Lower lobe of right lung (tissue), 2 donors: ENCODE results near the gene LIN9. TPM values are rescaled to one million over a fixed set of nuclear protein-coding genes. Genes with fewer than 3 reads are reported as not detected.
"Not testable (repeated sequence)": the region's sequence is repeated elsewhere in the genome, so short reads cannot be mapped to it uniquely, and the experiment has no call there.

ENCODE experiments used
- ATAC-seq, 2 donors: fragments of 200-7000 bp; cut with Tn5 transposase; one replicate each; pipeline ENCODE4 v1.9.1; 2020 to 2022; ENCODE audit warnings: mild to moderate bottlenecking in 2 of 2, moderate library complexity in 2 of 2
- DNase-seq: peaks from one replicate; pipeline ENCODE4 v3.0.0-alpha.2; 2020
- H3K27ac ChIP-seq: fragments of 200-600 bp; one replicate; pipeline ENCODE4 v1.8.0; 2022
- H3K27me3 ChIP-seq: fragments of 200-600 bp; one replicate; pipeline ENCODE4 v1.8.0; 2022; ENCODE audit warnings: low read depth
- H3K36me3 ChIP-seq: fragments of 200-600 bp; one replicate; pipeline ENCODE4 v1.8.0; 2022; ENCODE audit warnings: mild to moderate bottlenecking
- H3K4me1 ChIP-seq: fragments of 200-600 bp; one replicate; pipeline ENCODE4 v1.8.0; 2022
- H3K4me3 ChIP-seq: fragments of 200-600 bp; one replicate; pipeline ENCODE4 v1.8.0; 2022; ENCODE audit warnings: mild to moderate bottlenecking
- H3K9me3 ChIP-seq: fragments of 200-600 bp; one replicate; pipeline ENCODE4 v1.8.0; 2022
- CTCF ChIP-seq: fragments of 200-600 bp; IDR thresholded peaks from one replicate; pipeline ENCODE4 v1.8.0; 2022; ENCODE audit warnings: antibody characterized with exemption, mild to moderate bottlenecking
- intact Hi-C: fragments of 100-400 bp; cut with DNase I; formaldehyde crosslinking; loops from one replicate; pipeline ENCODE4 v1.11.0; 2022
- total RNA-seq: library from RNA; stranded (reverse); fragmentation: NEBNext Ultra II Directional; extraction: Animal tissue kit (Norgen Biotek cat#: 25700); gene quantifications from one replicate; pipeline ENCODE4 v1.2.1, GENCODE V29; 2021
- donor health status: DM: no; HTN: yes; CAD: no; lungs with severe emphysema.

LIN9 gene
- total RNA-seq, 1 donor from 2014 or later, result 3.5 TPM

- H3K36me3 ChIP-seq, result no peaks in the 10 kb centered on the region
- no peak for TF ChIP-seq CTCF
- intact Hi-C loops, result no loop called here
- no peaks in the 10 kb centered on the region for H3K27me3 ChIP-seq
- H3K9me3 ChIP-seq, result no peaks in the 10 kb centered on the region
- DNase-seq (no peak), ATAC-seq (no peak)
- H3K4me1 ChIP-seq, result no peaks in the 10 kb centered on the region
- no peak overlapping the region for H3K4me3 ChIP-seq
- H3K27ac ChIP-seq, result no peak overlapping the region
Observed at GRCh38 chr1:226342656-226343055, 33.7 kb upstream of the LIN9 start.

GRCh38 chr1:226340111-226340510 lies 31.1 kb upstream of the LIN9 start:
- ATAC-seq, DNase-seq, H3K9me3 ChIP-seq, intact Hi-C loops, H3K36me3 ChIP-seq, H3K4me3 ChIP-seq, H3K27ac ChIP-seq, H3K4me1 ChIP-seq, H3K27me3 ChIP-seq: not testable (repeated sequence)

GRCh38 chr1:226337276-226337875 lies 28.4 kb upstream of the LIN9 start:
- Histone ChIP-seq H3K27ac (no peak overlapping the region), H3K4me1 (peaks cover 8% of the 10 kb centered on the region), H3K36me3 (no peaks in the 10 kb centered on the region), H3K27me3 (no peaks in the 10 kb centered on the region), H3K9me3 (no peaks in the 10 kb centered on the region), H3K4me3 (no peak overlapping the region)
- intact Hi-C loops, result no loop called here
- no peak for TF ChIP-seq CTCF
- ATAC-seq, result no peak
- DNase-seq, result no peak

GRCh38 chr1:226335661-226336060 lies 26.7 kb upstream of the LIN9 start:
- ATAC-seq (no peak), DNase-seq (no peak)
- no peaks in the 10 kb centered on the region for H3K9me3 ChIP-seq
- H3K4me1 ChIP-seq, result peaks cover 8% of the 10 kb centered on the region
- H3K4me3 ChIP-seq, result no peak overlapping the region
- no peak for TF ChIP-seq CTCF
- H3K27ac ChIP-seq, result no peak overlapping the region
- no peaks in the 10 kb centered on the region for H3K27me3 ChIP-seq
- no peaks in the 10 kb centered on the region for H3K36me3 ChIP-seq
- intact Hi-C loops, result no loop called here

GRCh38 chr1:226332947-226333346 lies 24.0 kb upstream of the LIN9 start:
- intact Hi-C loops, result no loop called here
- no peak for ATAC-seq

GRCh38 chr1:226329237-226329636 lies 20.3 kb upstream of the LIN9 start:
- Histone ChIP-seq H3K9me3 (no peaks in the 10 kb centered on the region), H3K27ac (no peak overlapping the region), H3K36me3 (no peaks in the 10 kb centered on the region), H3K4me3 (no peak overlapping the region), H3K27me3 (no peaks in the 10 kb centered on the region), H3K4me1 (peaks cover 8% of the 10 kb centered on the region)
- ATAC-seq, result no peak
- TF ChIP-seq CTCF, result no peak
- intact Hi-C loops, result no loop called here
- DNase-seq, result no peak

More at GRCh38 chr1:226332947-226333346, 24.0 kb upstream of the LIN9 start:
- no peak for TF ChIP-seq CTCF
- Histone ChIP-seq H3K4me1 (peaks cover 8% of the 10 kb centered on the region), H3K27me3 (no peaks in the 10 kb centered on the region), H3K36me3 (no peaks in the 10 kb centered on the region), H3K4me3 (no peak overlapping the region), H3K27ac (no peak overlapping the region), H3K9me3 (no peaks in the 10 kb centered on the region)
- DNase-seq, result no peak
